Activated CD8-positive, alpha-beta T cell treated with anti-CD3 and anti-CD28 coated beads for 36 hours (primary cell): Measurements from ENCODE around the gene CALHM3. TPM values are rescaled to one million over a fixed set of nuclear protein-coding genes. Genes with fewer than 3 reads are reported as not detected.

Experiments used
- ATAC-seq: fragments of 200-7000 bp; cut with Tn5 transposase; one replicate; pipeline ENCODE4 v1.10.0; 2021; ENCODE audit warnings: mild to moderate bottlenecking, moderate library complexity
- CTCF ChIA-PET: fragments of 350-600 bp; sonication (Branson Sonifier 250); formaldehyde crosslinking; loops from one replicate; lab custom pipeline; 2021; ENCODE audit warnings: antibody characterized with exemption; lab: Charles Lee
- POLR2A ChIA-PET: fragments of 350-600 bp; sonication (Branson Sonifier 250); formaldehyde crosslinking; loops from one replicate; lab custom pipeline; 2021; ENCODE audit warnings: antibody characterized with exemption; lab: Charles Lee
- DNase-seq: peaks from one replicate; pipeline ENCODE4 v3.0.0-alpha.2; 2020
- H3K27ac Mint-ChIP-seq: one replicate; pipeline ENCODE4 v1.8.0; 2021; ENCODE audit warnings: mild to moderate bottlenecking, mixed read lengths
- H3K27me3 Mint-ChIP-seq: one replicate; pipeline ENCODE4 v1.8.0; 2021; ENCODE audit warnings: mixed read lengths
- H3K36me3 Mint-ChIP-seq: one replicate; pipeline ENCODE4 v1.8.0; 2021; ENCODE audit warnings: low read depth, mixed read lengths
- H3K4me1 Mint-ChIP-seq: one replicate; pipeline ENCODE4 v1.8.0; 2021; ENCODE audit warnings: low read depth, mixed read lengths
- H3K4me3 Mint-ChIP-seq: one replicate; pipeline ENCODE4 v1.8.0; 2021; ENCODE audit warnings: mild to moderate bottlenecking, moderate library complexity, mixed read lengths
- H3K9me3 Mint-ChIP-seq: one replicate; pipeline ENCODE4 v1.8.0; 2021; ENCODE audit warnings: mixed read lengths
- intact Hi-C: fragments of 100-400 bp; cut with micrococcal nuclease; formaldehyde crosslinking; loops from one replicate; pipeline ENCODE4 v1.10.0; 2022
- total RNA-seq, 2 experiments: library from RNA; stranded (reverse); gene quantifications; one replicate each; pipeline ENCODE4 v1.2.3, GENCODE V29; 2021
- TF ChIP-seq, protein P1 (sequence below): fragments of 200-600 bp; IDR thresholded peaks from one replicate; pipeline ENCODE4 v1.8.0; 2022; ENCODE audit warnings: antibody characterized with exemption, mild to moderate bottlenecking

The CALHM3 gene
- total RNA-seq, 2 experiments from 2014 or later, result not detected

DNA sequence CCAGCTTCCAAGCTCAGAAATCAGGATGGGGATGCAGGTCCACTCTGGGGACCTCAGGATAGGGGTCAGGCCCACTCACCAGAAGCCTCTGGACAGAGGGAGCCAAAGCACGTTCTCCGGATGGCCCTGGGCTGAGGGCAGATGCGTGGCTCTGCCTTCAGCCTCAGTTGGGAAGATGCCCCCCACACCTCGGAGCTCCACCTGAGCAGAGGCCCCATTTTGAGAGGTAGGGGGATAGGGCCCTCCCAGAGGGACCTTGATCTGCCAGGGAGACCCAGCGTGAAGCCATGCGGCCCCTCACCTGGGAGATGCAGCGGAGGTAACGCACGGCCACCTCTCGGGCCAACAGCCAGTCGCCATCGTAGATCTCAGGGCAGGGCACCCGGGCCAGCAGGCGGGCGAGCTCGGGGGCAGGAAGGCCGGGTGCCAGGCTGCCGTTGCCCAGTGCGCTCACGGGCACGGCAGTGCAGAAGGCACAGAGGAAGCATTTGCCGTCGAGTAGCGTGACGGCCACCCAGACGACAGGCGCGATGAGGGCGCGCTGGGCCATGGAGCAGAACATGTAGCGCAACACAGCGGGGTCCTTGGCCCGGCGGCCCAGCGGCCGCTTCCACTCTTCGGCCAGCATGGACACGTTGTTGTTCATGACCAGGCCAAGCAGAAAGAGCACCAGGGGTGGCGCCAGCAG is 21.0 kb downstream of the CALHM3 start:
- TF ChIP-seq, protein P1, sequence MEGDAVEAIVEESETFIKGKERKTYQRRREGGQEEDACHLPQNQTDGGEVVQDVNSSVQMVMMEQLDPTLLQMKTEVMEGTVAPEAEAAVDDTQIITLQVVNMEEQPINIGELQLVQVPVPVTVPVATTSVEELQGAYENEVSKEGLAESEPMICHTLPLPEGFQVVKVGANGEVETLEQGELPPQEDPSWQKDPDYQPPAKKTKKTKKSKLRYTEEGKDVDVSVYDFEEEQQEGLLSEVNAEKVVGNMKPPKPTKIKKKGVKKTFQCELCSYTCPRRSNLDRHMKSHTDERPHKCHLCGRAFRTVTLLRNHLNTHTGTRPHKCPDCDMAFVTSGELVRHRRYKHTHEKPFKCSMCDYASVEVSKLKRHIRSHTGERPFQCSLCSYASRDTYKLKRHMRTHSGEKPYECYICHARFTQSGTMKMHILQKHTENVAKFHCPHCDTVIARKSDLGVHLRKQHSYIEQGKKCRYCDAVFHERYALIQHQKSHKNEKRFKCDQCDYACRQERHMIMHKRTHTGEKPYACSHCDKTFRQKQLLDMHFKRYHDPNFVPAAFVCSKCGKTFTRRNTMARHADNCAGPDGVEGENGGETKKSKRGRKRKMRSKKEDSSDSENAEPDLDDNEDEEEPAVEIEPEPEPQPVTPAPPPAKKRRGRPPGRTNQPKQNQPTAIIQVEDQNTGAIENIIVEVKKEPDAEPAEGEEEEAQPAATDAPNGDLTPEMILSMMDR, result no peak
- Mint-ChIP-seq H3K4me3 (no peak overlapping the region), H3K4me1 (peaks cover 8% of the 10 kb centered on the region), H3K9me3 (no peaks in the 10 kb centered on the region), H3K27ac (no peak overlapping the region), H3K36me3 (no peaks in the 10 kb centered on the region), H3K27me3 (no peaks in the 10 kb centered on the region)
- ChIA-PET POLR2A (interaction anchor here (1.0 kb wide), 1 partner anchor 35 kb away, joined by 4 read pairs; no protein-coding TSS in a partner anchor), CTCF (interaction anchor here (1.6 kb wide), 1 partner anchor 12 kb away, joined by 4 read pairs; no protein-coding TSS in a partner anchor)
- intact Hi-C loops, result no loop called here
- no peak for ATAC-seq
- DNase-seq, result no peak

DNA sequence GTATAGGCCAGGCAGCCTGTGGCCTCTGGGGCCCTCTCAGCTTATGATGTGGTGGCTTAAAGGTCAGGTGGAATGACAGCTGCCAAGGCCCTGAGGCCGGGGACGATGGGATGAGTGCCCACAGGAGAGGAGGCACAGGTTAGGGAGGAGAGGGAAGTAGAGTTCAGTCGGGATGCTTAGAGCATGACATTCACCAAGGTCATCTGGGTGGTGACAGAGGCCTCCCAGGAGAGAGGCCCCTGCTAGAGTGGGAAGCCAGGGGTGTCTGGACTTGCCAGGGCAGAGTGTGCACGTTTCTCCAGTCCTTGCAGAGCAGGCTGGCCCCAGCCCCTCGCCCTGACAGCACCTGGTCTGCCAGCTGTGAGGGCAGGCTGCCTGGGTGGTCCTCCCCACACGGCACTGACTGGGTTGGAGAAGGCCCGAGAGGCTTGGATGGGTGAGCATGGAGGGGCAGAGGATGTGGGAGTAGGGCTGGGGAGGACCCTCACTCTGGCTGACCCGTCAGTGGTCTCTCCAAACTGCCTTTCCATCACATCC is 21.8 kb downstream of the CALHM3 start:
- ChIA-PET POLR2A (no interaction called here), CTCF (no interaction called here)
- Mint-ChIP-seq H3K9me3 (no peaks in the 10 kb centered on the region), H3K4me1 (peaks cover 15% of the 10 kb centered on the region), H3K27ac (no peak overlapping the region), H3K27me3 (no peaks in the 10 kb centered on the region), H3K4me3 (no peak overlapping the region), H3K36me3 (no peaks in the 10 kb centered on the region)
- ATAC-seq, result no peak
- intact Hi-C loops, result no loop called here
- TF ChIP-seq, protein P1, result no peak
- no peak for DNase-seq

DNA sequence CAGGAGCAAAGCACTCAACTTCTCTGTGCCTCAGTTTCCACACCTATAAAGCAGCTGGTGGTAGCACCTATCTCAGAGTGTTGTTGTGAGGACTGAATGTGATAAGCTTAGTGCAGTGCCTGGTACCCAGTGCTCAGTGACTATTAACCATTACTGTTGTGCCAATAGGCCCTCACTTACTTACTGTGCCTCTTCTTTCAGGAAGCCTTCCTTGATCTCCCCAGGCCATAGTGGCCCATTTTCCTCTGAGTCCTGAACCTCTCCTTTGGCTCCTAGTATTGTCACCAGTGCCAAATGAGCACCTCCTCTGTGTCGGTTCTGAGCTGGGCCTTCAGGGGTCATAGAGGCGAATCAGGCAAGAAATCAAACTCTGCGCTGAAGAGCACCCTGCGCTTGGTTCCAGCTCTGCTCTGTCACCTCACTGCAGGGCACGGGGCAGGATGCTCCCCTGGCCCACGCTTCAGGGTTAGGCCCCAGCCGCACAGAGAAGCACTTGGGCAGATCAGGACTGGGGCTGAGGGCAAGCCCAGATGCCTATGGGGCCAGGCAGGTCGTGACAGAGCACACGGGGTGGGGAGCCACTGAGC is 22.9 kb downstream of the CALHM3 start:
- H3K27me3 Mint-ChIP-seq, result no peaks in the 10 kb centered on the region
- intact Hi-C loops, result no loop called here
- no peak for DNase-seq
- ATAC-seq, result no peak
- no peaks in the 10 kb centered on the region for H3K36me3 Mint-ChIP-seq
- no peaks in the 10 kb centered on the region for H3K9me3 Mint-ChIP-seq
- CTCF ChIA-PET, result interaction anchor here (1.0 to 2.2 kb wide), 3 partner anchors 21 to 30 kb away, joined by 3 to 6 read pairs (median 4); no protein-coding TSS in a partner anchor
- POLR2A ChIA-PET, result interaction anchor here (1.0 kb wide), 1 partner anchor 12 kb away, joined by 3 read pairs; no protein-coding TSS in a partner anchor
- H3K27ac Mint-ChIP-seq, result no peak overlapping the region
- peaks cover 19% of the 10 kb centered on the region for H3K4me1 Mint-ChIP-seq
- H3K4me3 Mint-ChIP-seq, result no peak overlapping the region
- TF ChIP-seq, protein P1, result no peak

DNA sequence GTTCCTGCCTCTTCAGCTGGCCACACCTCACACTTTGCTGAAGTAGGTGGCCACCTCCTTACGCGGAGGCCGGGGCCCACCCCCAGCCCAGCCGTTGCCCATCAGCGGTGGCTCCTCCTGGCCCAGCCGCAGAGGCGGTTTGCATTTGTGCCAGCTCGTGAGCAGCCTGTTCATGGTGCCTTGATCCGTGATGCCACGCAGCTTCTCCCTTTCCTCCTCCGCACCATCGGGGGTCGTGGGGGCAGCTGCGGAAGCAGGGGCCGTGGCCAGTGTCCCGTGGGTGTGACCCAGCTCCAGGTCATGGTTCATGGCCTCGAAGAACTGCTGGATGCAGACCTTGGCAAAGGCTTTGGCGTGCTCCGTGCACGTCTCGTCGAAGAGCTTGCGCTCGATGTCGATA is 23.8 kb downstream of the CALHM3 start:
- no peak overlapping the region for H3K4me3 Mint-ChIP-seq

More for the DNA sequence above, 23.8 kb downstream of the CALHM3 start:
- Mint-ChIP-seq H3K9me3 (no peaks in the 10 kb centered on the region), H3K36me3 (no peaks in the 10 kb centered on the region), H3K27me3 (no peaks in the 10 kb centered on the region), H3K27ac (no peak overlapping the region), H3K4me1 (peaks cover 28% of the 10 kb centered on the region)
- no peak for ATAC-seq
- intact Hi-C loops, result no loop called here
- TF ChIP-seq, protein P1, result no peak
- DNase-seq, result no peak
- ChIA-PET POLR2A (interaction anchor here (1.0 to 1.6 kb wide), 3 partner anchors 10 to 37 kb away, joined by 3 to 5 read pairs (median 3); no protein-coding TSS in a partner anchor), CTCF (interaction anchor here (1.0 to 2.2 kb wide), 4 partner anchors 26 to 138 kb away, joined by 3 to 6 read pairs (median 4); no protein-coding TSS in a partner anchor)
